Measurements from ENCODE around the gene HIF3A.
"Not testable (repeated sequence)": the region's sequence is repeated elsewhere in the genome, so short reads cannot be mapped to it uniquely, and the experiment has no call there.

Gene HIF3A

GRCh38 chr19:46295401-46296201 lies 1.2 kb upstream of the HIF3A start:
- DNase-seq: no peak

GRCh38 chr19:46296202-46296480 lies 701 bp upstream of the HIF3A start:
- DNase-seq: no peak

DNA sequence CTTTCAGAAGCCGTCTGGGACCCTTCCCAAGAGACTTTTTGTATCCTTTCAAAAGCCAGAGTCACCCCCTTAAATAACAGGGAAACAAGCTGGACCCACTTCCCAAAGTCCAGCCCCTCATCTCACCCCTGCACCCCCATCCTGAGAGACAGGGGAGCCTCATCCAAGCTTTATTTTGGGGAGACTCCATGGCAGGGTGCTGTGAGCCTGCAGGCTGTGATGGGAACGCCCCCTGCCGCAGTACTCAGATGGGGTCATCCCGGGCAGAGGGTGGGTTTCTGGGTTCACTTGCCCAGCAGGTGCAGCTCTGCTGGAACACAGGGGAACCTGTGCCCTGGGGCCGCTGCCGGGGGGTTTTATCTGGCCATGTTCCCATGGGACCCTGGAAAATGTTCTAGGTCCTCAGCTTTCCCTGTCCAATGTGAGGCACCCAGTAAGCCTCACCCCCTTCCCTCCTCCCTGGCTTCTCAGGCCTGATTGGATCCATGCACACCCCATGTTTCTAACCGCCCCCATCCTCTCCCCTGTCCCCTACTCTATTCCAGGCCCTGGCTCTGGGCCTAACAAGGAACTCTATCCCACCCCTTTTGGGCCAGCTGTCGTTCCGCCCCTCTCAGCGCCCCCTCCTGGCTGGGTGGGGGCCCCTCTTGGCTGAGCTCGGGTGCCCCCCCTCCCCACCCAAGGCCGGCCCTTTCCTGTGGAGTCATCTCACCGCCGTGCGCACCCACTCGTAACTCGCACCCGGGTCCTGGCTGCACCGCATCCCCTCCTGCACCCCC lies 1.0 kb downstream of the HIF3A start:
- no peak for DNase-seq

- no peak for DNase-seq
These were observed 1.7 kb downstream of the HIF3A start for GRCh38 chr19:46298479-46299003.

DNA sequence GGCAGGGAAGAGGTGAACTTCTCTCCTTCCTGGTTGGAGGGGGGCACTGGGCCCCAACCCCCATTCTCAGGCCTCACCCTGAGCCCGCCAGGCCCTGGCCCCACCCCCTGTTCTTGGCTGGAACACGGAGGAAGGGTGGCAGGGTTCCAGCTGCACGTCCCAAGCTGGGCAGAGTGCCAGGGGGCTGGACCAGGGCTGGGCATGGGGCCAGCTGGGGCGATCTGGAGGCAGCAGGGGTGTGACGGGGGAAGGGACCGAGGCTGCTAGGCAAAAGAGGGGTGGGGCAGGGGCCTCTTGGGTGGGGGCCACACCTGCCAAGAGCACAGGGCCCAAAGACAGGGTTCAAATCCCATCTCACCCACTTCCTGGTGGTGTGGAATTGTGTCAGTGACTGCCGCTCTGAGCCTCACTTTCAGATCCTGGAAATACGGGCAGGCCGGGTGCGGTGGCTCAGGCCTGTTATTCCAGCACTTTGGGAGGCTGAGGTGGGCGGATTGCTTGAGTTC lies 2.2 kb downstream of the HIF3A start:
- DNase-seq: no peak

GRCh38 chr19:46299695-46300094 lies 2.9 kb downstream of the HIF3A start:
- no peak for DNase-seq

DNA sequence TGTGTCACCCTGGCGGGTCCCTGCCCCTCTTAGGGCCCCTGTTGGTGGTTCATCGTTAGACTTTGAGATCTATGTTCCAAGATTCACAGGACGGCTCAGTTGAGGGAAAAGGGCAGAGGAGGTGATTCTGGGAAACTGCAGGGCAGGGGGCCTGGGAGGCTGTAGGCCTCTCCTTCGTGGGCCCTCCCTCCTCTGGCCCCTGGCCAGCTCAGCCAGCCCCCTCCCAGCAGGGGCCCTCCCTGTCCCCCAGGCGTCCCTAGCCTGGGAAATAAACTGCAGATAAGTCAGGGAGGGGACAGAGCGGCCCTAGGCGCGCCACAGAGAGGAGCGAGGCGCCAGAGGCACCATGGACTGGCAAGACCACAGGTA lies 6.5 kb downstream of the HIF3A start:
- DNase-seq: no peak

DNA sequence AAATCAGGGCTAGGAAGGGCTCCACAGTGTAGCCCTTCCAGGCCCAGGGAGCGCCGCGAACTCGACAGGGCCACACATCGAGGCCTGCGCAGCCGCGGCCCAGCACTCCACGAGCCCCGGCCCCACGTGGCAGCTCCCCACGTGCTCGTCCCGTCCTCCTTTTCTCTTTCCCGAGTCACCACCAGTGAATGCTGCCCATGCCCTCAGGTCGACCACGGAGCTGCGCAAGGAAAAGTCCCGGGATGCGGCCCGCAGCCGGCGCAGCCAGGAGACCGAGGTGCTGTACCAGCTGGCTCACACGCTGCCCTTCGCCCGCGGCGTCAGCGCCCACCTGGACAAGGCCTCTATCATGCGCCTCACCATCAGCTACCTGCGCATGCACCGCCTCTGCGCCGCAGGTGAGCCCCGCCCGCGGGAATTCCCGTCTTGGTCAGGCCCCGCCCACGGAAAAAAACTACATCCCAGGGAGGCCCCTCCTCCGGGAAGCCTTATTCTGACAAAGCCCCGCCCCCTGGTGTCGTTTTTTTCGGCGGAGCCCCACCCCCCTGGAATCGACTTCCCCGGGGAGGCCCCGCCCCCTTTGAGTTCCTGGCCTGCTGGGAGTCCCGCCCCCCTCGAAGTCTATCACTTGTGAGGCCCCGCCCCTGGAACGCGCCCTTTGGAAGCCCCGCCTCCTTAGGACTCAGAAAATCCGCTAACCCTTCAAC lies 7.0 kb downstream of the HIF3A start:
- no peak for DNase-seq

DNA sequence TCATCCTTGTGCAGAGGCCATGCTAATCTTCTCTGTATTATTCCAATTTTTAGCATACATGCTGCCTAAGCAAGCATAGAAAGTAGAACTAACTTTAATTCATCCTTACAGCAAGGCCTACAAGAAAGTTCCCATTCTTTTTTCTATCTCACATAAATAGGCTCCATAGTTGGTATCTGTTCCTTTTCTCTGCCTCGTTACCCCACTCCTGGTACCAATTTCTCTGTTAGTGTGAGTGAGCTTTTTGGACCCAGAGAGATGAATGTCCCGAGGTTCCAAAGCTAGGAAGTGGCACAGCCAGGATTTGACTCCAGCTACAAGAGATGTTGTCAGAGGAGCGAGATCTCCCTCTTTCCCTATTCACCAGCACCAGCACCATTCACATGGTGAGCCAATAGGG lies 9.7 kb downstream of the HIF3A start:
- DNase-seq: no peak

DNA sequence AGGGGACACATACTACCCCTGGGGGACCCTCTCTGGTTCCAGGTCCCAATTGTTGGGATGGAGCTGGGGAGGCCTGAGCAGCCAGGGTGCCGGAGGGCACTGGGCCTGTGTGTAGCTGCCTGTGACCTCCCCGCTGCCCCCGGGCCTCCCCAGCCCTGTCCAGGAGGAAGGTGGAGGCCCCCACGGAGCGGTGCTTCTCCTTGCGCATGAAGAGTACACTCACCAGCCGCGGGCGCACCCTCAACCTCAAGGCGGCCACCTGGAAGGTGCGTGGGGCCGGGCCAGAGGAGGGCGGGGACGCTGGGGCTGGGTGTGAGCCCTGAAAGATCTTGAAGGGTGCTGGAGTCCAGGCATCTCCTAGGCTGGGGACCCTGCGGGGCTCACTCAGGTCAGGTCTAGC lies 11.7 kb downstream of the HIF3A start:
- DNase-seq: no peak

DNA sequence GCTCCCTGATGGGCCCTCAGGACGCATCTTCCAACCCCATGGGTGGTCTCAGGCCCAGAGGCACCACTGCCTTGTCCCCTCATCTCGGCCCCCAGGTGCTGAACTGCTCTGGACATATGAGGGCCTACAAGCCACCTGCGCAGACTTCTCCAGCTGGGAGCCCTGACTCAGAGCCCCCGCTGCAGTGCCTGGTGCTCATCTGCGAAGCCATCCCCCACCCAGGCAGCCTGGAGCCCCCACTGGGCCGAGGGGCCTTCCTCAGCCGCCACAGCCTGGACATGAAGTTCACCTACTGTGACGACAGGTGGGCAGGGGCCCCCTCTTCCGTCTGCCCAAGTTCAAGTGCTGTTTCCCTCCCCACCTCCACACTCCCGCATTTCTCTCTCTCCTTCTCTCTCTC lies 12.2 kb downstream of the HIF3A start:
- DNase-seq: no peak

DNA sequence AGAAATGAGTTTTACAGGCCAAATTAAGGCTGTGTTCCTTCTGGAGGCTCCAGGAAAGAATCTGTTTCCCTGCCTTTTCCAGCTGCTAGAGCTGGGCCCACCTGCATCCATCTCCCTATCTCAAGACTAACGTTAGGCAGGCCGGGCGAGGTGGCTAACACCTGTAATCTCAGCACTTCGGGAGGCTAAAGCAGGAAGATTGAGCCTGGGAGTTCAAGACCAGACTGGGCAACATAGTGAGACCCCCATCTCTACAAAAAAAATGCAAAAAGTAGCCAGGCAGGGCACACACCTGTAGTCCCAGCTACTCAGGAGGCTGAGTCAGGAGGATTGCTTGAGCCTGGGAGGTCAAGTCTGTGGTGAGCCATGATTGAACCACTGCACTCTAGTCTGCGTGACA lies 14.6 kb downstream of the HIF3A start:
- DNase-seq: no peak

- DNase-seq: not testable (repeated sequence)
These were observed 17.0 kb downstream of the HIF3A start for GRCh38 chr19:46313540-46314469.

DNA sequence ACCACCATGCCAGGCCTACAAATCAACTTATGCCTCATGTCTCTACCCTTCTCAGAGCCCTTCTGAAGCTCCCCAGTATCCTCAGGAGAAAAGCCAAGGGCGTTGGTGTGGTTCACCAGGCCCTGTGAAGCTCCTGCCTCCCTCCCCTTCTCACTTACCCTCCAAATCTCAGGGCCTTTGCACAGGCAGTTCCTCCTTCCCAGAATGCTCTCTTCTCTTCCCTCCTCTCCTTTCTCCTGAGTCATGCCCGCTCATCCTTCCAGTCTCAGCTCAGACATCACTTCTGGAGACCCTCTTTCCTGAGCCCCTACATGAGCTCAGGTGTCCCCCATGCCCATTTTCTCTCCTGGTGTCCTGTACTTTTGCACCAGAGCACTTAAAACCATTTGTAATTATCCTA lies 20.5 kb downstream of the HIF3A start:
- DNase-seq: no peak

DNA sequence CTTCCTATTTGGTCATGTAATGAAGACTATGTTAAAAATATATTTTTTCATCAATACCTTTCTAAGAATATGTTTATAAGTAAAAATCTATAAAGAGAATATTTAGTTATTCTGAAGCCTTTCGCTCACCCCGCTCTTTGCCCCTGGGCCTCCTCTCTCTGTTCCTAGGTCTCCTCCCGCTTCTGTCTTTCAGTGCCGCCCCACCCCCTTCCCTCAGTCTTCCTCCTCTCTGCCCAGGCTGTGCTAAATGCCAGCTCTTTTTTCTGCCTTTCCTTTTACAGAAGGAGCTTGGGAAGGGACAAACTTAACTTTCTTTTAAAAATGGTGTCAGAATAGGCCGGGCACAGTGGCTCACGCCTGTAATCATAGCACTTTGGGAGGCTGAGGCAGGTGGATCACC lies 22.8 kb downstream of the HIF3A start:
- no peak for DNase-seq

DNA sequence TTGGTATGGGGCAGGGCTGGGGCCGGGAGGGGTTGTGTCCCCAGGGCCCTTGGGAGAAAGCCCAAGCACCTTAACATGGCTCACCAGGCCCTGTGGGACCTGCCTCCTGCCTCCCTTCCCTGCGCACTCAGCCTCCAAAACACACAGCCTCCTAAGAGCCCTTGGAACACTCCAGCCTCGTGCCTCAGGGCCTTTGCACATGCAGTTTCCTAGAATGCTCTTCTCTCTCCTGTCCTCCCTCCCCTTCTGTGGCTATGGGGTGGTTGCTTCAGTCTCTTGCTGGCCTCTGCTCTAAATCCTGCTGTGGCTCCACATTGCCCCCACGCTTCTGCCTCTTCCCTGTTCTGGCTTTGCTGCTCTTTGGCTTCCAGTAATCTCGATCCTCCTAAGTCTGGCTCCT lies 23.7 kb downstream of the HIF3A start:
- no peak for DNase-seq

- no peak for DNase-seq
These were observed 24.8 kb downstream of the HIF3A start for GRCh38 chr19:46321653-46322052.

DNA sequence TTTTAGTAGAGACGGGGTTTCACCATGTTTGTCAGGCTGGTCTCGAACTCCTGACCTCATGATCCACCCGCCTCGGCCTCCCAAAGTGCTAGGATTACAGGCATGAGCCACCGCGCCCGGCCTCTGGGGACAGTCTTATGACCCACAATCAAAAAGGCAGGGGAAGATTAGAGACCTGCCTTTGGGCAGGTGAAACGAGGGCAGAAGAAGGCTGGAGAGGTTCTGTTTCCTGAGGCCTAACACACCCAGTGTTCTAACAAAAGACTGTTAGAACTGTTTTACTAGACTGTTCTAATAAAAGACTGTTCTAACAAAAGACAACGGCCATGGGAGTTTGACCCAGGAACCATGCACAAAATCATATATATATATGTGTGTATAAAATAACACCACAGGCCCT lies 26.4 kb downstream of the HIF3A start:
- not testable (repeated sequence) for DNase-seq

- DNase-seq: no peak
These were observed 27.4 kb downstream of the HIF3A start for GRCh38 chr19:46324277-46324676.

DNA sequence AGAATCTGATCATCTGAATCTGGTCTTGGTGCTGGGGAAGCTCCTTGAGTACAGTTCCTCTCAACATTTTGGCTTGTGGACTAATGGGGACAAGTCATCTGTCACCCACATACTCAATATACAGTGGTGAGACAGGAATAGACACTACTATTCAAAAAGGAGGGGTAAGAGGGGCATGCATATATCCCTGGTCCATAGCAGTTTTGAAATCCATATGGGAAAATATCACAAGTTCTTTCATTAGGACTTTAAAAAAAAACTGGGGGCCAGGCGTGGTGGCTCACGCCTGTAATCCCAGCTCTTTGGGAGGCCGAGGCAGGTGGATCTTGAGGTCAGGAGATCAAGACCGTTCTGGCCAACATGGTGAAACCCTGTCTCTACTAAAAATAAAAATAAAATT lies 29.8 kb downstream of the HIF3A start:
- DNase-seq: no peak

DNA sequence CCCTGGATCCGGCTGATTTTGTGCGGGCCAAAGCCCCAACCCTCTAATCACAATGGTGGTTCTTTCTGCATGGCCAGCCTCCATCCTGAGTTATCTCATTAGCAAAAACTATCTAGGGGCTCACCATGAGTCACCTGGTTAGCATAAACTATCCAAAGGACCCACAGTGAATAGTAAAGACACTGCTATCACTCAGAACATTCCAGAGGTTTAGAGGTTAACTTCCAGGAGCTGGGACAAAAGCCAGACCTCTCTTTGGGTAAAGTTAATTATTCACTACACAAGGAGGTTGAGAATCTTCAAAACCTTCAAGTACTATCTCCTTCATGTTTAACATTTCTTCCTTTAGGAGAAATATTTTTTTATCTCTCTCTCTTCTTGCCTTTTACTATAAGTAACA lies 31.2 kb downstream of the HIF3A start:
- DNase-seq: no peak

DNA sequence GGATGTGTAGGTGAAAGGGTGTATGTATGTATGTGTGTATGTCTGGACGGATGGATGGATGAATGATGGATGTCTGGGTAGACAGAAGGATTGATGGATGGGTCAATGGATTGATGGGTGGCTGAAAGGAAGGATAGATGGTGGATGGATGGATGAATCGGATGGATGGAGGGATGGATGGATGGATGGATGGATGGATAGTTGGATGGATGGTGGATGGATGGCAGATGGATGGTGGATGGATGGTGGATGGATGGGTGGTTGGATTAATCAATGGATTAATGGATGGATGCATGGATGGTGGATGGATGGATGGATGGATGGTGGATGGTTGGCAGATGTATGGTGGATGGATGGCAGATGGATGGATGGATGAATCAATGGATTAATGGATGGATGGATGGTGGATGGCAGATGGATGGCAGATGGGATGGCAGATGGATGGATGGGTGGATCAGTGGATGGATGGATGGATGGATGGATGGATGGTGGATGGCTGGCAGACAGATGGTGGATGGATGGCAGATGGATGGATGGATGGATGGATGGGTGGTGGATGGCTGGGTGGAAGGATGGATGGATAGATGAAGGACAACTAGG lies 33.6 kb downstream of the HIF3A start:
- DNase-seq: no peak
